ENCODE data around the gene FARP1. TPM values are rescaled to one million over a fixed set of nuclear protein-coding genes. Genes with fewer than 3 reads are reported as not detected.

FARP1 gene
- total and polyA plus RNA-seq, 2 of the 8 experiments (the other 6 are each of a cell fraction or from before 2014, with no cell fraction given), result 24.7 to 104 TPM

GRCh38 chr13:98468929-98469328, 326.0 kb downstream of the FARP1 start:
- FAIRE-seq, result no peak
- no peak overlapping the region for H3K9ac ChIP-seq (replicated peaks in 1 of 4; ENCODE audit: extremely low read depth in 1 of 4, low read depth in 3 of 4, low read length in 3 of 4)
- peaks cover 0 to 20% of the 10 kb centered on the region in 2 experiments for H4K20me1 ChIP-seq (replicated peaks in 1 of 2; ENCODE audit: control insufficient read depth in 1 of 2, insufficient read depth in 2 of 2, low read length in 2 of 2)

More at GRCh38 chr13:98468929-98469328, 326.0 kb downstream of the FARP1 start:
- Histone ChIP-seq H2AFZ (ENCODE audit: low read length) (no peak overlapping the region), H2AK5ac (ENCODE audit: low read depth, low read length) (no peak overlapping the region), H3K36me3 (ENCODE audit: control insufficient read depth in 2 of 4, insufficient read depth in 4 of 4, low read length in 3 of 4) (peaks cover 3 to 25% (median 18%) of the 10 kb centered on the region in 4 experiments; a peak in 7 of 8 replicates), H3K4me1 (replicated peaks in 1 of 4; ENCODE audit: control insufficient read depth in 3 of 4, insufficient read depth in 4 of 4, low read length in 3 of 4) (peaks cover 0 to 3% (median 1%) of the 10 kb centered on the region in 4 experiments; a peak in 2 of 7 replicates), H3K4me3 (ENCODE audit: extremely low read depth in 1 of 4, insufficient read depth in 2 of 4, low read depth in 3 of 4, low read length in 4 of 4) (no peak overlapping the region), H4K91ac (replicated peaks; ENCODE audit: insufficient read length, low read length) (no peak overlapping the region), H2BK12ac (ENCODE audit: low read depth, low read length) (no peak overlapping the region), H2BK20ac (ENCODE audit: low read length) (no peak overlapping the region), H3K18ac (ENCODE audit: extremely low read depth, low read length) (no peak overlapping the region), H3K27me3 (replicated peaks in 1 of 4; ENCODE audit: control insufficient read depth in 3 of 4, extremely low read depth in 1 of 4, insufficient read depth in 3 of 4, low read length in 3 of 4) (no peaks in the 10 kb centered on the region), H2BK120ac (replicated peaks; ENCODE audit: low read depth, low read length) (no peak overlapping the region), H2BK5ac (ENCODE audit: low read depth, low read length) (no peak overlapping the region), H4K5ac (ENCODE audit: insufficient read length, low read depth, low read length) (no peak overlapping the region), H3K56ac (replicated peaks; ENCODE audit: insufficient read length, low read depth, low read length) (no peak overlapping the region), H4K8ac (ENCODE audit: extremely low read depth, insufficient read depth, low read length) (no peak overlapping the region; the same call in 1 of the 2 replicates), H3K9me3 (ENCODE audit: insufficient read depth in 2 of 2, low read depth in 1 of 2, low read length in 1 of 2) (no peaks in the 10 kb centered on the region), H3K23ac (ENCODE audit: insufficient read length) (no peak overlapping the region), H3K4me2 (ENCODE audit: insufficient read depth in 1 of 2, low read depth in 2 of 2, low read length in 2 of 2) (no peak overlapping the region), H3K79me2 (ENCODE audit: control insufficient read depth in 1 of 2, insufficient read depth in 2 of 2, low read length in 2 of 2) (peaks cover 0 to 32% of the 10 kb centered on the region in 2 experiments; a peak in 2 of 4 replicates), H3K4ac (replicated peaks; ENCODE audit: insufficient read length, low read depth, low read length) (no peak overlapping the region), H3K79me1 (ENCODE audit: low read depth, low read length) (peaks cover 21% of the 10 kb centered on the region), H2BK15ac (ENCODE audit: low read length) (no peak overlapping the region), H3K23me2 (ENCODE audit: low read depth, low read length) (no peaks in the 10 kb centered on the region), H3K27ac (ENCODE audit: low read depth, low read length) (no peak overlapping the region), H3K14ac (ENCODE audit: insufficient read length) (no peak overlapping the region)
- POLR2A ChIA-PET (ENCODE audit: partially characterized antibody), result interaction anchor here (1.4 kb wide), 1 partner anchor 18 kb away, joined by 5 read pairs; no protein-coding TSS in a partner anchor
- TF ChIP-seq POLR2AphosphoS5 (IDR thresholded peaks at IDR 0.05; ENCODE audit: low read depth, low read length) (no peak), EP300 (IDR thresholded peaks at IDR 0.05; ENCODE audit: borderline replicate concordance in 1 of 2, low read depth in 2 of 2, low read length in 2 of 2) (no peak), BACH1 (IDR thresholded peaks at IDR 0.05; ENCODE audit: low read length) (no peak), RNF2 (IDR thresholded peaks at IDR 0.05; ENCODE audit: borderline replicate concordance, low read depth, low read length, missing control alignments, poor library complexity, severe bottlenecking) (no peak), HDAC6 (IDR thresholded peaks at IDR 0.05; ENCODE audit: low read depth, low read length) (no peak)
- CTCF ChIA-PET (ENCODE audit: partially characterized antibody), result interaction anchor here (0.6 to 9.6 kb wide), 12 partner anchors 9 to 184 kb away, joined by 3 to 115 read pairs (median 8); no protein-coding TSS in a partner anchor
- DNase-seq (ENCODE audit: low read depth in 1 of 2, low spot score in 2 of 2), result no peak
- WGBS, 2 experiments (ENCODE audit: extremely low coverage in 1 of 2, insufficient coverage in 1 of 2, insufficient read length in 1 of 2, insufficient replicate concordance in 2 of 2, low coverage in 1 of 2, low lambda C conversion rate in 2 of 2, missing lambda C conversion rate in 1 of 2), result 89% methylated on average over 13 of the region's 20 CpGs; no CpG with 5 or more reads in 1 of the 2 experiments

Data from H1 (cell line).